OCI-LY3 (cell line): ENCODE data around the gene VEZT.

ENCODE experiments used
- CTCF ChIP-seq: fragments of 200-600, 300-600 bp; sonication (generic); IDR thresholded peaks from 2 replicates; pipeline ENCODE4 v1.5.1; 2014; ENCODE audit warnings: antibody characterized with exemption, low read length, low read depth
- EZH2phosphoT487 ChIP-seq: fragments of 200-600 bp; shearing (Covaris generic); IDR thresholded peaks from 2 replicates; pipeline ENCODE4 v1.6.1; 2018; ENCODE audit warnings: antibody characterized with exemption, mixed run types, low read depth

- no peak for TF ChIP-seq CTCF
- no peak for TF ChIP-seq EZH2phosphoT487
These were observed 835 bp downstream of the VEZT start for GRCh38 chr12:95218150-95219133.
